ENCODE data around the gene MFSD11.
"Not testable (repeated sequence)": the region's sequence is repeated elsewhere in the genome, so short reads cannot be mapped to it uniquely, and the experiment has no call there.

Gene MFSD11

DNA sequence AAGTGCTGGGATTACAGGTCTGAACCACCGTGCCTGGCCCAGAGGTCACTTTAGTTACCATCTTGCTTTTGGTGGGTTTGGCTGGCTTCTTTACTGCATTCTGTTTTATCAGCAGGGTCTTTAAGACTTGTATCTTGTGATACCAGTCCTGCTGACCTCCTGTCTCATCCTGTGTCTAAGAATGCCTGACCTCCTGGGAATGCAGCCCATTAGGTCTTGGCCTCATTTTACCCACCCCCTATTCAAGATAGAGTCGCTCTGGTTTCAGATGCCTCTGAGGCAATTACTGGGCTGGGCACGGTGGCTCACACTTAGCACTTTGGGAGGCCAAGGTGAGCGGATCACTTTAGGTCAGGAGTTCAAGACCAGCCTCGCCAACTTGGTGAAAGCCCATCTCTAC, 63.8 kb downstream of the MFSD11 start:
- Histone ChIP-seq H3K4me3 (ENCODE audit: low read length) (no peak overlapping the region), H3K27ac (ENCODE audit: low read length) (no peak overlapping the region), H3K4me1 (ENCODE audit: control insufficient read depth, low read depth, low read length) (peaks cover 7% of the 10 kb centered on the region)

DNA sequence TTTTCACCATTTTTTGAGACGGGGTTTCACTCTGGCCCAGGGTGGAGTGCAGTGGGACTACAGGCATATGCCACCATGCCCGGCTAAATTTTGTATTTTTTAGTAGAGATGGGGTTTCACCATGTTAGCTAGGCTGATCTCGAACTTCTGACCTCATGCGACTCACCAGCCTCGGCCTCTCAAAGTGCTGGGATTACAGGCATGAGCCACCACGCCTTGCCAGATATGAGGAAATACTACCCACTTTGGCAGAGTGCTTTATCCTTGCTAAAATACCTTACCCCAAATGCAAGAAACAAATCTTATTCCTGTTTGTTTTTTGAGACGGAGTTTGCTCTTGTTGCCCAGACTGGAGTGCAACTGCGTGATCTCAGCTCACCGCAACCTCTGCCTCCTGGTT, 67.4 kb downstream of the MFSD11 start:
- H3K27me3 ChIP-seq (ENCODE audit: control insufficient read depth, insufficient read depth, low read length): no peaks in the 10 kb centered on the region
- no peaks in the 10 kb centered on the region for H3K36me3 ChIP-seq (ENCODE audit: control insufficient read depth, low read depth, low read length)
- no peak overlapping the region for H3K4me3 ChIP-seq (ENCODE audit: low read length)
- peaks cover 3% of the 10 kb centered on the region for H3K4me1 ChIP-seq (ENCODE audit: control insufficient read depth, low read depth, low read length)
- H3K9ac ChIP-seq (ENCODE audit: low read length): no peak overlapping the region
- H3K9me3 ChIP-seq (ENCODE audit: control insufficient read depth, low read depth, low read length): no peaks in the 10 kb centered on the region
- H3K27ac ChIP-seq (ENCODE audit: low read length): no peak overlapping the region

More for the DNA sequence above, 63.8 kb downstream of the MFSD11 start:
- no peaks in the 10 kb centered on the region for H3K36me3 ChIP-seq (ENCODE audit: control insufficient read depth, low read depth, low read length)
- no peaks in the 10 kb centered on the region for H3K9me3 ChIP-seq (ENCODE audit: control insufficient read depth, low read depth, low read length)
- H3K27me3 ChIP-seq (ENCODE audit: control insufficient read depth, insufficient read depth, low read length): no peaks in the 10 kb centered on the region
- no peak overlapping the region for H3K9ac ChIP-seq (ENCODE audit: low read length)

DNA sequence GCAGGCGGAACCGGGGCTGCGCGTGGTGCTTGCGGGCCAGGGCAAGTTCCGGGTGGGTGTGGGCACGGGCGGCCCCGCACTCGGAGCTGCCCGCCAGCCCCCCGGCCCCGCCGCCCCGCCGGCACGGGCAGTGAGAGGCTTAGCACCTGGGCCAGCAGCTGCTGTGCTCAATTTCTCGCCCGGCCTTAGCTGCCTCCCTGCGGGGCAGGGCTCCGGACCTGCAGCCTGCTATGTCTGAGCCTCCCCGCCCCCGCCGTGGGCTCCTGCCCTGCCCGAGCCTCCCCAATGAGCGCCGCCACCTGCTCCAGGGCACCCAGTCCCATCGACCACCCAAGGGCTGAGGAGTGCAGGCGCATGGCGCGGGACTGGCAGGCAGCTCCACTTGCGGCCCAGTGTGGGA, 68.2 kb downstream of the MFSD11 start:
- H3K9ac ChIP-seq (ENCODE audit: low read length); H3K9me3 ChIP-seq (ENCODE audit: control insufficient read depth, low read depth, low read length); H3K27ac ChIP-seq (ENCODE audit: low read length); H3K4me1 ChIP-seq (ENCODE audit: control insufficient read depth, low read depth, low read length); H3K4me3 ChIP-seq (ENCODE audit: low read length); H3K36me3 ChIP-seq (ENCODE audit: control insufficient read depth, low read depth, low read length); H3K27me3 ChIP-seq (ENCODE audit: control insufficient read depth, insufficient read depth, low read length): not testable (repeated sequence)

DNA sequence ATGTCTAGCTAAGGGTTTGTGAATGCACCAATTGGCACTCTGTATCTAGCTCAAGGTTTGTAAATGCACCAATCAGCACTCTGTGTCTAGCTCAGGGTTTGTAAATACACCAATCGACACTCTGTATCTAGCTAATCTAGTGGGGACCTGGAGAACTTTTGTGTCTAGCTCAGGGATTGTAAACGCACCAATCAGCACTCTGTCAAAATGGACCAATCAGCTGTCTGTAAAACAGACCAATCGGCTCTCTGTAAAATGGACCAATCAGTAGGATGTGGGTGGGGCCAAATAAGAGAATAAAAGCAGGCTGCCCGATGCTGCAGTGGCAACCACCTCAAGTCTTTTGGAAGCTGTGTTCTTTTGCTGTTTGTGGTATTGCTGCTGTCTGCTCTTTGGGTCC, 68.8 kb downstream of the MFSD11 start:
- not testable (repeated sequence) for H3K36me3 ChIP-seq (ENCODE audit: control insufficient read depth, low read depth, low read length); H3K27ac ChIP-seq (ENCODE audit: low read length); H3K27me3 ChIP-seq (ENCODE audit: control insufficient read depth, insufficient read depth, low read length); H3K9ac ChIP-seq (ENCODE audit: low read length); H3K9me3 ChIP-seq (ENCODE audit: control insufficient read depth, low read depth, low read length); H3K4me1 ChIP-seq (ENCODE audit: control insufficient read depth, low read depth, low read length); H3K4me3 ChIP-seq (ENCODE audit: low read length)

DNA sequence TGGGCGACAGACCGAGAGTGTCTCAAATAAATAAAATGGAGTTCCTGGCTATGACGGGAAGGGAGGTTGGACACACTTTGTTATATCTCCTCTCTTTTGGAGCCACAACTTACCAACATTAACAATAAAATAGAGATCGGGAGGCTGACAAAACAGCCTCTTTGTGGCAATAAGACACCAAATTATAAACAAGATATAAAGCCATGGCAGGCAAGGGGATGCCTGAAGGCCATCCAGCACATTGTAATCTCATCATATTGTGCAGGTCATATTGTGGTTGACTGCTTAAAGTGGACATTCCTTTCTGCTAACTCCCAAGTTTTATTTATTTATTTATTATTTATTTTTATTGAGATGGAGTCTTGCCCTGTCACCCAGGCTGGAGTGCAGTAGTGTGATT, 70.4 kb downstream of the MFSD11 start:
- no peak overlapping the region for H3K27ac ChIP-seq (ENCODE audit: low read length)
- H3K4me3 ChIP-seq (ENCODE audit: low read length): no peak overlapping the region
- H3K36me3 ChIP-seq (ENCODE audit: control insufficient read depth, low read depth, low read length): no peaks in the 10 kb centered on the region
- no peaks in the 10 kb centered on the region for H3K27me3 ChIP-seq (ENCODE audit: control insufficient read depth, insufficient read depth, low read length)
- peaks cover 3% of the 10 kb centered on the region for H3K4me1 ChIP-seq (ENCODE audit: control insufficient read depth, low read depth, low read length)
- no peak overlapping the region for H3K9ac ChIP-seq (ENCODE audit: low read length)
- H3K9me3 ChIP-seq (ENCODE audit: control insufficient read depth, low read depth, low read length): no peaks in the 10 kb centered on the region

DNA sequence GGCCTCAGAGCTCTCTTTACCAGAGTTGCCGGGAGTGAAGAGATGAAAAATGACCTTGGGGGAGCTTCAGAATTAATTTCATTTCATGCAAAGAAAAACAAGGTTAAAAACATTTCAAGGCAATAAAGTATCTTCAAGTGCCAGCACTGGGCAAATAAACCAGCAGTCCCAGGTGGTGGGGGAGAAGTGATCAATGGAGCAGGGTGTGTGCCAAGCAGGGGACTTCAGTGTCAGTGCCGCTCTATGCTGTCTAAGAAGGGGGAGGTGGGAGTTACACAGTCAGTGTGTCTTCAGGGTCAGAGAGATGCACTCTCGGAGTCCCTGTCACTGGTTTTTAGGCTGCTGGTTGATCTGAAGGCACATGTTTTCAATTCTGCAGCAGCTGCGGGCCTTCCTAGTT, 73.0 kb downstream of the MFSD11 start:
- H3K9me3 ChIP-seq (ENCODE audit: control insufficient read depth, low read depth, low read length): no peaks in the 10 kb centered on the region
- H3K27me3 ChIP-seq (ENCODE audit: control insufficient read depth, insufficient read depth, low read length): no peaks in the 10 kb centered on the region
- H3K36me3 ChIP-seq (ENCODE audit: control insufficient read depth, low read depth, low read length): no peaks in the 10 kb centered on the region
- no peak overlapping the region for H3K9ac ChIP-seq (ENCODE audit: low read length)
- no peak overlapping the region for H3K27ac ChIP-seq (ENCODE audit: low read length)
- H3K4me1 ChIP-seq (ENCODE audit: control insufficient read depth, low read depth, low read length): no peaks in the 10 kb centered on the region
- H3K4me3 ChIP-seq (ENCODE audit: low read length): no peak overlapping the region

DNA sequence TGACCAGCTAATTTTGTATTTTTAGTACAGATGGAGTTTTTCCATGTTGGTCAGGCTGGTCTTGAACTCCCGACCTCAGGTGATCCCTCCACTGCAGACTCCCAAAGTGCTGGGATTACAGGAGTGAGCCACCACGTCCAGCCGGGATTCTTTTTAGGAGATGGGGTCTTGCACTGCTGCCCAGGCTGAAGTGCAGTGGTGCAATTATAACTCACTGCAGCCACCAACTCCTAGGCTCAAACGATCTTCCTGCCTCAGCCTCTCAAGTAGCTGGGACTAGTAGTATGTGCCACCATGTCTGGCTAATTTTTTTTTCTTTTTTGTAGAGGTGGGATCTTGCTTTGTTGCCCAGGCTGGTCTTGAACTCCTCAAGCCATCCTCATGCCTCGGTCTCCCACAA, 73.9 kb downstream of the MFSD11 start:
- Histone ChIP-seq H3K27me3 (ENCODE audit: control insufficient read depth, insufficient read depth, low read length) (no peaks in the 10 kb centered on the region), H3K4me1 (ENCODE audit: control insufficient read depth, low read depth, low read length) (no peaks in the 10 kb centered on the region), H3K36me3 (ENCODE audit: control insufficient read depth, low read depth, low read length) (no peaks in the 10 kb centered on the region), H3K27ac (ENCODE audit: low read length) (no peak overlapping the region), H3K9me3 (ENCODE audit: control insufficient read depth, low read depth, low read length) (no peaks in the 10 kb centered on the region), H3K4me3 (ENCODE audit: low read length) (no peak overlapping the region), H3K9ac (ENCODE audit: low read length) (no peak overlapping the region)

DNA sequence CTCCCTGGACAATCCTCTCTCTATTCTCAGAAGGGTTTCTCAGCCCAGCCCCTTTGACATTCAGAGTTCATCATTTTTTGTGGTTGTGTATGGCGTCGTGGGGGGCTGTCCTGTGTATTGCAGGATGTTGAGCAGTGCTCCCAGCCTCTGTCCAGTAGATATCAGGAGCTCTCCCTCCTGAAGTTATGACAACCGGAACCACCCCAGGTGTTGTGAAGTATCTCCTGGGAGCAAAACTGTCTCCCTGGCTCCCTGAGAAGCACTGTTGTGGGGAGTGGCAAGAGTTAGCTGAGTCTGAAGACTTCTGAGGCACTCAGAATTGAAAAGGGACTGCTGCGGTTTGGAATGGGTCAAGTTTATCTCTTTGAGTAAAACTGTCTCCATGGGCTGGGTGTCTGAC, 74.3 kb downstream of the MFSD11 start:
- Histone ChIP-seq H3K9me3 (ENCODE audit: control insufficient read depth, low read depth, low read length) (no peaks in the 10 kb centered on the region), H3K27ac (ENCODE audit: low read length) (no peak overlapping the region), H3K9ac (ENCODE audit: low read length) (no peak overlapping the region), H3K4me1 (ENCODE audit: control insufficient read depth, low read depth, low read length) (no peaks in the 10 kb centered on the region), H3K36me3 (ENCODE audit: control insufficient read depth, low read depth, low read length) (no peaks in the 10 kb centered on the region), H3K27me3 (ENCODE audit: control insufficient read depth, insufficient read depth, low read length) (no peaks in the 10 kb centered on the region), H3K4me3 (ENCODE audit: low read length) (no peak overlapping the region)

DNA sequence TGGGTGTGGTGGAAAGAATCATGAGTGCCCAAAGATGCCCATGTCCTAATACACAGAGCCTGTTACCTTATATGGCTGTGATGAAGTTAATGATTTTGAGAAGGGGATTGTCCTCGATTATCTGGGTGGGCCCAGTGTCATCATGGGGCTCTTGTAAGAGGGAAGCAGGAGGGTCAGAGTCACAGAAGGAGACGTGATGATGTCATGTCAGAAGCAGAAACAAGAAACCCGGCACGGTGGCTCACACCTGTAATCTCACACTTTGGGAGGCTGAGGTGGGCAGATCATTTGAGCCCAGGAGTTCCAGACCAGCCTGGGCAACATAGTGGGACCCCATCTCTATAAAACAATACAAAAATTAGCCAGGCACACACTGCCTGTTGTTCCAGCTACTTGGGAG, 75.0 kb downstream of the MFSD11 start:
- no peaks in the 10 kb centered on the region for H3K36me3 ChIP-seq (ENCODE audit: control insufficient read depth, low read depth, low read length)
- no peaks in the 10 kb centered on the region for H3K27me3 ChIP-seq (ENCODE audit: control insufficient read depth, insufficient read depth, low read length)
- no peak overlapping the region for H3K27ac ChIP-seq (ENCODE audit: low read length)
- H3K9ac ChIP-seq (ENCODE audit: low read length): no peak overlapping the region
- H3K4me1 ChIP-seq (ENCODE audit: control insufficient read depth, low read depth, low read length): no peaks in the 10 kb centered on the region
- no peaks in the 10 kb centered on the region for H3K9me3 ChIP-seq (ENCODE audit: control insufficient read depth, low read depth, low read length)
- no peak overlapping the region for H3K4me3 ChIP-seq (ENCODE audit: low read length)

DNA sequence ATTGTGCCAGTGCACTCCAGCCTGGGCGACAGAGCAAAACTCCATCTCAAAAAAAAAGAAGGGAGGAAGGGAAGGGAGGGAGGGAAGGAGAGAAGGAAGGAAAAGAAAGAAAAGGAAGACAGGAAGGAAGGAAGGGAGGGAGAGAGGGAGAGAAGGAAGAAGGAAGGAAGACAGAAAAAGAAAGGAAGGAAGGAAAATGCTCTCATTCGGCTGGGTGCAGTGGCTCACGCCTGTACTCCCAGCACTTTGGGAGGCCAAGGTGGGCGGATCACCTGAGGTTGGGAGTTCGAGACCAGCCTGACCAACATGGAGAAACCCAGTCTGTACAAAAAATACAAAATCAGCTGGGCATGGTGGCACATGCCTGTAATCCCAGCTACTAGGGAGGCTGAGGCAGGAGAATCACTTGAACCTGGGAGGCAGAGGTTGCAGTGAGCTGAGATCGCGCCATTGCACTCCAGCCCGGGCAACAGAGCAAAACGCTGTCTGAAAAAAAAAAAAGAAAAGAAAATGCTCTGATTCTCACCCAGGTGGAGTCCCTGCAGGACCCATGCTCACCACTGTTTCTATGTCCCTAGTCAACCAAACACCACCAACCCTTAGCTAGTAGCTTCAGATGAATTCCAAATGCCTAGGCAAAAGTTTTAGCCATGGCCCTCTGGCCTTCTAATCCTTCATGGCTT, 78.1 kb downstream of the MFSD11 start:
- H3K4me1 ChIP-seq (ENCODE audit: control insufficient read depth, low read depth, low read length); H3K27me3 ChIP-seq (ENCODE audit: control insufficient read depth, insufficient read depth, low read length); H3K9me3 ChIP-seq (ENCODE audit: control insufficient read depth, low read depth, low read length); H3K4me3 ChIP-seq (ENCODE audit: low read length); H3K9ac ChIP-seq (ENCODE audit: low read length); H3K36me3 ChIP-seq (ENCODE audit: control insufficient read depth, low read depth, low read length); H3K27ac ChIP-seq (ENCODE audit: low read length): not testable (repeated sequence)

DNA sequence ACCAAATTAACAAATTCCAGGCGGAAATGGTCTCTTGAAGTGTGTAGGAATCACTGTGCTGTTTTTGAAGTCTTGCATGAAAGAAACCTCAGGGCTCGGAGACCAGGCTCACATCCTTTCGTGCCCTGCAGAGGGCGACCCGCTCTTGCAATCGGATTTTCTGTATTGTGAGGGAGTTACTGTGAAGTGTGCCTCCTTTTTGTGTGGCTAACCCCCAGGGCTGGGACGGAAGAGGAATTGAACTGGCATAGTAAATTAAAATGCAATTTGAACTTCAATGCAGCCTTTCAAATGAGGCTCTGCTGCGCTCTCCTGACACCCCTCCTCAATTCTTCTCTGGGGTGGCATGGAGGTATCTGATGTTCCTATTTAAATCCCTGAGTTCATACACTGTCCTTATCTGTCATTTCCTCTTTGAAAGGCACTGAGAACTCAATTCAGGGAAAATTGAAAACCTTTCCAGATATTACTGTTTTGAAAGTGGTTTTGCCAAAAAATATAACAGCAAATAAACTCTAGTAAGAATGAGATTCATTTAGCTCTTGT, 78.7 kb downstream of the MFSD11 start:
- Histone ChIP-seq H3K4me1 (ENCODE audit: control insufficient read depth, low read depth, low read length) (no peaks in the 10 kb centered on the region), H3K9me3 (ENCODE audit: control insufficient read depth, low read depth, low read length) (no peaks in the 10 kb centered on the region), H3K27ac (ENCODE audit: low read length) (no peak overlapping the region), H3K36me3 (ENCODE audit: control insufficient read depth, low read depth, low read length) (no peaks in the 10 kb centered on the region), H3K9ac (ENCODE audit: low read length) (no peak overlapping the region), H3K27me3 (ENCODE audit: control insufficient read depth, insufficient read depth, low read length) (no peaks in the 10 kb centered on the region), H3K4me3 (ENCODE audit: low read length) (no peak overlapping the region)

DNA sequence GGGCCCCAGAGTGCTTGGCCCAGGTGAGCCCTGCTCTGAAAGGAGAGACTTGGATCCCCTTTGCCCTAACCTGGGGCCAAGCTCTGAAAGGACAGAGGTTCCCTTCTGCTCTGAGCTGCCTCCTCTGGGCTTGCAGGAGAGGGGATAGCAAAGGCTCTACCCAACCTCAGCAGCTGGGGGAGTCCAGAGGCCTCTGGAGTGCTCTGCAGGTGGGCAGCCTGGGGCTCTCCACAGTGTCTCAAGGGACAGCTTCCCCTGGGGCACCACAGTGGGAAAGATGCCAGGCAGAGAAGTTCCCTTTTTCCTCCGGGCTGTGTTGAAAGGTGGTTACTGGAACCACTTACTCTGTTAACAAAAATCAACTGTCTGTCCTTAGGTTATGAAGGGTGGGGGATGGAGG, 82.1 kb downstream of the MFSD11 start:
- H3K27me3 ChIP-seq (ENCODE audit: control insufficient read depth, insufficient read depth, low read length): no peaks in the 10 kb centered on the region
- no peak overlapping the region for H3K27ac ChIP-seq (ENCODE audit: low read length)
- H3K4me3 ChIP-seq (ENCODE audit: low read length): no peak overlapping the region
- no peak overlapping the region for H3K9ac ChIP-seq (ENCODE audit: low read length)
- H3K9me3 ChIP-seq (ENCODE audit: control insufficient read depth, low read depth, low read length): no peaks in the 10 kb centered on the region
- H3K4me1 ChIP-seq (ENCODE audit: control insufficient read depth, low read depth, low read length): no peaks in the 10 kb centered on the region
- H3K36me3 ChIP-seq (ENCODE audit: control insufficient read depth, low read depth, low read length): no peaks in the 10 kb centered on the region
